ENCODE results near the gene ZNF804B.

Gene ZNF804B

DNA sequence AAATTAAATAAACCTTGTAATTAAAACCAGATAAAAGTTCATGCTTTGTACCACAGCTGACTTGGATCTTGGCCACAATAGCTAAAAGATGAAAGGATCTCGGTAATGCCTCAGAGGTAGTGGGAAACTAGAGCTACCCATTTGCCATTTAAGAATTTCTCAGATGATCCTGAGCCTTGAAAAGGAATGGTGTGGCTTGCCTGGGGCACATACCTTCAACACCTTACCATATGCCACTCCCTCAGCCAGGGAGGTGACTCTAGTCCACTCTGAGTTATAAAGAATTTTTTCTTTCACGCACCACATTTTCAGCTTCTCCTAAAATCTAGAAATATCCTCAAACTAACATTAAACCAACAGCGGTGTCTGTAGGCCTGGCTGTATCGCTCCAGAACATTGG lies 552.4 kb downstream of the ZNF804B start:
- DNase-seq (ENCODE audit: low read depth in 1 of 2, low spot score in 1 of 2): no peak
- H3K27me3 ChIP-seq (ENCODE audit: insufficient read depth, poor library complexity, severe bottlenecking): no peaks in the 10 kb centered on the region
- no peak for TF ChIP-seq SPI1 (IDR thresholded peaks at IDR 0.05; ENCODE audit: borderline replicate concordance, low read depth)
- TF ChIP-seq, protein P1, sequence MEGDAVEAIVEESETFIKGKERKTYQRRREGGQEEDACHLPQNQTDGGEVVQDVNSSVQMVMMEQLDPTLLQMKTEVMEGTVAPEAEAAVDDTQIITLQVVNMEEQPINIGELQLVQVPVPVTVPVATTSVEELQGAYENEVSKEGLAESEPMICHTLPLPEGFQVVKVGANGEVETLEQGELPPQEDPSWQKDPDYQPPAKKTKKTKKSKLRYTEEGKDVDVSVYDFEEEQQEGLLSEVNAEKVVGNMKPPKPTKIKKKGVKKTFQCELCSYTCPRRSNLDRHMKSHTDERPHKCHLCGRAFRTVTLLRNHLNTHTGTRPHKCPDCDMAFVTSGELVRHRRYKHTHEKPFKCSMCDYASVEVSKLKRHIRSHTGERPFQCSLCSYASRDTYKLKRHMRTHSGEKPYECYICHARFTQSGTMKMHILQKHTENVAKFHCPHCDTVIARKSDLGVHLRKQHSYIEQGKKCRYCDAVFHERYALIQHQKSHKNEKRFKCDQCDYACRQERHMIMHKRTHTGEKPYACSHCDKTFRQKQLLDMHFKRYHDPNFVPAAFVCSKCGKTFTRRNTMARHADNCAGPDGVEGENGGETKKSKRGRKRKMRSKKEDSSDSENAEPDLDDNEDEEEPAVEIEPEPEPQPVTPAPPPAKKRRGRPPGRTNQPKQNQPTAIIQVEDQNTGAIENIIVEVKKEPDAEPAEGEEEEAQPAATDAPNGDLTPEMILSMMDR (IDR thresholded peaks at IDR 0.05; ENCODE audit: insufficient read depth, low read length): no peak
- no peak for TF ChIP-seq GABPA (IDR thresholded peaks at IDR 0.05; ENCODE audit: low read depth)
- TF ChIP-seq, protein P2, sequence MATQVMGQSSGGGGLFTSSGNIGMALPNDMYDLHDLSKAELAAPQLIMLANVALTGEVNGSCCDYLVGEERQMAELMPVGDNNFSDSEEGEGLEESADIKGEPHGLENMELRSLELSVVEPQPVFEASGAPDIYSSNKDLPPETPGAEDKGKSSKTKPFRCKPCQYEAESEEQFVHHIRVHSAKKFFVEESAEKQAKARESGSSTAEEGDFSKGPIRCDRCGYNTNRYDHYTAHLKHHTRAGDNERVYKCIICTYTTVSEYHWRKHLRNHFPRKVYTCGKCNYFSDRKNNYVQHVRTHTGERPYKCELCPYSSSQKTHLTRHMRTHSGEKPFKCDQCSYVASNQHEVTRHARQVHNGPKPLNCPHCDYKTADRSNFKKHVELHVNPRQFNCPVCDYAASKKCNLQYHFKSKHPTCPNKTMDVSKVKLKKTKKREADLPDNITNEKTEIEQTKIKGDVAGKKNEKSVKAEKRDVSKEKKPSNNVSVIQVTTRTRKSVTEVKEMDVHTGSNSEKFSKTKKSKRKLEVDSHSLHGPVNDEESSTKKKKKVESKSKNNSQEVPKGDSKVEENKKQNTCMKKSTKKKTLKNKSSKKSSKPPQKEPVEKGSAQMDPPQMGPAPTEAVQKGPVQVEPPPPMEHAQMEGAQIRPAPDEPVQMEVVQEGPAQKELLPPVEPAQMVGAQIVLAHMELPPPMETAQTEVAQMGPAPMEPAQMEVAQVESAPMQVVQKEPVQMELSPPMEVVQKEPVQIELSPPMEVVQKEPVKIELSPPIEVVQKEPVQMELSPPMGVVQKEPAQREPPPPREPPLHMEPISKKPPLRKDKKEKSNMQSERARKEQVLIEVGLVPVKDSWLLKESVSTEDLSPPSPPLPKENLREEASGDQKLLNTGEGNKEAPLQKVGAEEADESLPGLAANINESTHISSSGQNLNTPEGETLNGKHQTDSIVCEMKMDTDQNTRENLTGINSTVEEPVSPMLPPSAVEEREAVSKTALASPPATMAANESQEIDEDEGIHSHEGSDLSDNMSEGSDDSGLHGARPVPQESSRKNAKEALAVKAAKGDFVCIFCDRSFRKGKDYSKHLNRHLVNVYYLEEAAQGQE (IDR thresholded peaks at IDR 0.05; ENCODE audit: insufficient replicate concordance, low read depth): no peak
- TF ChIP-seq POLR2AphosphoS5 (IDR thresholded peaks at IDR 0.05; ENCODE audit: low read depth): no peak
- H3K27ac ChIP-seq (replicated peaks): no peak overlapping the region
- no peak overlapping the region for H3K4me3 ChIP-seq (replicated peaks; ENCODE audit: insufficient read depth, low read length)

DNA sequence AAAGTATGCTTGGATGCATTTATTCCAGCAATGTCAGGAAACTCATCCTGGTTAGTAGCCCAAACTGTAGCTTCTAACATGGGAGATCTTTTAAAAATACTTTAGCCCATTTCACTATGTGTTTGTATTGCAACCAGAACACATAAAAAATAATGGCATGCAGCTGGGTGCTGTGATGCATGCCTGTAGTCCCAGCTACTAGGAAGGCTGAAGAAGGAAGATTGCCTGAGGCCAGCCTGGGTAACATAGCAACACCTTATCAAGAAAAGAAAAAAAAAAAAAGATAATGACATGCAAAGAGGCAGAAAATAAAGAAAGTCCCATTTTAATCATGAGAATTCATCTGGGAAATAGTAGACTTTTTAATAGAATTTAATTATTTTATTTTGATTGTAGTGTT lies 553.1 kb downstream of the ZNF804B start:
- TF ChIP-seq, protein P2 (IDR thresholded peaks at IDR 0.05; ENCODE audit: insufficient replicate concordance, low read depth): no peak
- TF ChIP-seq GABPA (IDR thresholded peaks at IDR 0.05; ENCODE audit: low read depth) (no peak), SPI1 (IDR thresholded peaks at IDR 0.05; ENCODE audit: borderline replicate concordance, low read depth) (no peak), POLR2AphosphoS5 (IDR thresholded peaks at IDR 0.05; ENCODE audit: low read depth) (no peak)
- TF ChIP-seq, protein P1 (IDR thresholded peaks at IDR 0.05; ENCODE audit: insufficient read depth, low read length): no peak
- DNase-seq (ENCODE audit: low read depth in 1 of 2, low spot score in 1 of 2): no peak
- no peak overlapping the region for H3K27ac ChIP-seq (replicated peaks)
- H3K4me3 ChIP-seq (replicated peaks; ENCODE audit: insufficient read depth, low read length): no peak overlapping the region
- H3K27me3 ChIP-seq (ENCODE audit: insufficient read depth, poor library complexity, severe bottlenecking): no peaks in the 10 kb centered on the region

DNA sequence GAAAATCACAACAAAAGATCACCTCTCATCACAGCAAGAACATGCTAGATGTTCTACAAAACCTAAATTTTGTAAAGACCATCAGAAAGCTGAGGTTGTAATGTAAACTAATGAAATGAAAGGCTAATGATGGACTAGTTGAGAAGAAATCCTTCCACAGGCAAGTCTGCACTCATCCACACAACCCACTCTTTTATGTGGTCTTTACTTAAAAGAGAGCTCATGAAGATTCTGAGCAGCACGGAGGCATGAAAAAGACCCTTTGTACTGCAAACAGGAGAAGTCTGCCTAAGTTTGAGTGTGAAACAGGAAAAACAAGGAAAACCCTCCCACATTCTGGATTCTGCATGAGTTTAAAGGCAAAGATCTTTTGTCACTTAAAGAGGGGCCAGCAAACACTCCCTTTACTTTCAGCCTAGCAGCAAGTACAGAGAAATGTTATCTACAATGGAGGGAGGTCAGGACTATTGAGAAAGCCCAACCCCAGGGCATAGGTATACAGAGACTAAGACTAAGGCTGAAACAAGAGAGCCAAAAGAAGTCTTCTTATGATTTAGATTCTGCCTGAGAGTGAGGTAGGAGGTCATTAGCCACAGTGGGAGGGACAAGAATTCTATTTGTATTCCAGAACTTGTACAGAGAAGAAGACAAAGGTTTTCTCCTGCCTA lies 557.2 kb downstream of the ZNF804B start:
- H3K4me3 ChIP-seq (replicated peaks; ENCODE audit: insufficient read depth, low read length): no peak overlapping the region
- no peak for DNase-seq (ENCODE audit: low read depth in 1 of 2, low spot score in 1 of 2)
- TF ChIP-seq SPI1 (IDR thresholded peaks at IDR 0.05; ENCODE audit: borderline replicate concordance, low read depth) (no peak), GABPA (IDR thresholded peaks at IDR 0.05; ENCODE audit: low read depth) (no peak), POLR2AphosphoS5 (IDR thresholded peaks at IDR 0.05; ENCODE audit: low read depth) (no peak)
- TF ChIP-seq, protein P1 (IDR thresholded peaks at IDR 0.05; ENCODE audit: insufficient read depth, low read length): no peak
- TF ChIP-seq, protein P2 (IDR thresholded peaks at IDR 0.05; ENCODE audit: insufficient replicate concordance, low read depth): no peak
- H3K27me3 ChIP-seq (ENCODE audit: insufficient read depth, poor library complexity, severe bottlenecking): no peaks in the 10 kb centered on the region
- no peak overlapping the region for H3K27ac ChIP-seq (replicated peaks)
